Hepatocyte (in vitro differentiated cells): ENCODE results near the gene PHEX. TPM values are rescaled to one million over a fixed set of nuclear protein-coding genes. Genes with fewer than 3 reads are reported as not detected.

Experiments used
- DNase-seq: peaks from one replicate; pipeline ENCODE4 v3.0.0-alpha.2; 2016; ENCODE audit warnings: low spot score
- H2AFZ ChIP-seq: fragments of 200-600 bp; sonication (generic); 2 replicates; pipeline ENCODE4 v1.6.0; 2016; ENCODE audit warnings: antibody characterized with exemption, mild to moderate bottlenecking
- H3K27ac ChIP-seq: fragments of 200-600 bp; sonication (generic); 2 replicates; pipeline ENCODE4 v1.5.1; 2016; ENCODE audit warnings: mild to moderate bottlenecking
- H3K27me3 ChIP-seq: fragments of 200-600 bp; sonication (generic); 2 replicates; pipeline ENCODE4 v1.6.1; 2016
- H3K36me3 ChIP-seq: fragments of 200-600 bp; sonication (generic); replicated peaks from 2 replicates; pipeline ENCODE4 v1.5.1; 2016; ENCODE audit warnings: low read depth; ENCODE audit not compliant: insufficient read depth
- H3K4me1 ChIP-seq: fragments of 200-600 bp; sonication (generic); 2 replicates; pipeline ENCODE4 v1.5.1; 2016; ENCODE audit warnings: mild to moderate bottlenecking, moderate library complexity; ENCODE audit not compliant: insufficient read depth
- H3K4me2 ChIP-seq: fragments of 200-600 bp; sonication (generic); 2 replicates; pipeline ENCODE4 v1.6.0; 2016
- H3K4me3 ChIP-seq: fragments of 200-600 bp; sonication (generic); 2 replicates; pipeline ENCODE4 v1.5.1; 2016; ENCODE audit warnings: mild to moderate bottlenecking
- H3K79me2 ChIP-seq: fragments of 200-600 bp; sonication (generic); 2 replicates; pipeline ENCODE4 v1.6.0; 2017; ENCODE audit warnings: mild to moderate bottlenecking
- H3K9me2 ChIP-seq: fragments of 200-600 bp; sonication (generic); replicated peaks from 2 replicates; pipeline ENCODE4 v1.6.0; 2017; ENCODE audit warnings: mild to moderate bottlenecking; ENCODE audit not compliant: insufficient read depth
- H3K9me3 ChIP-seq: fragments of 200-600 bp; sonication (generic); 2 replicates; pipeline ENCODE4 v1.5.1; 2016; ENCODE audit warnings: low read depth, mild to moderate bottlenecking
- H4K20me1 ChIP-seq: fragments of 200-600 bp; sonication (generic); 2 replicates; pipeline ENCODE4 v1.6.0; 2016; ENCODE audit warnings: mild to moderate bottlenecking; ENCODE audit not compliant: insufficient read depth, poor library complexity, severe bottlenecking
- EZH2 ChIP-seq: fragments of 200-600 bp; sonication (generic); IDR thresholded peaks from 2 replicates; pipeline ENCODE4 v1.6.1; 2016; ENCODE audit warnings: antibody characterized with exemption, mild to moderate bottlenecking, borderline replicate concordance
- EZH2phosphoT487 ChIP-seq: fragments of 200-600 bp; sonication (generic); IDR thresholded peaks from one replicate; pipeline ENCODE4 v1.6.1; 2018; ENCODE audit warnings: antibody characterized with exemption, mild to moderate bottlenecking, low read depth, moderate library complexity; ENCODE audit not compliant: unreplicated experiment, severe bottlenecking
- WGBS: methylation state at CpG from one replicate; pipeline ENCODE4 v1.1.6; 2016; ENCODE audit warnings: low lambda C conversion rate; ENCODE audit errors: missing lambda C conversion rate; 5-methylcytosine and 5-hydroxymethylcytosine counted together
- polyA plus RNA-seq: library from polyadenylated mRNA; unstranded; fragments of >200 nt; fragmentation: Nextera tagmentation; extraction: Ambion mirVana; gene quantifications from 2 replicates; pipeline ENCODE4 v1.2.1, GENCODE V29; 2016
- total RNA-seq: library from RNA; depleted of rRNA; stranded (reverse); fragments of >200 nt; gene quantifications from 2 replicates; pipeline ENCODE4 v1.2.3, GENCODE V29; 2014
- TF ChIP-seq, protein P1 (sequence below): fragments of 200-600 bp; sonication (generic); IDR thresholded peaks from 2 replicates; pipeline ENCODE4 v1.5.1; 2016; ENCODE audit warnings: antibody characterized with exemption, mild to moderate bottlenecking; ENCODE audit not compliant: poor library complexity

Gene PHEX
- total and polyA plus RNA-seq, 2 experiments from 2014 or later = 0.05 to 0.27 TPM

DNA sequence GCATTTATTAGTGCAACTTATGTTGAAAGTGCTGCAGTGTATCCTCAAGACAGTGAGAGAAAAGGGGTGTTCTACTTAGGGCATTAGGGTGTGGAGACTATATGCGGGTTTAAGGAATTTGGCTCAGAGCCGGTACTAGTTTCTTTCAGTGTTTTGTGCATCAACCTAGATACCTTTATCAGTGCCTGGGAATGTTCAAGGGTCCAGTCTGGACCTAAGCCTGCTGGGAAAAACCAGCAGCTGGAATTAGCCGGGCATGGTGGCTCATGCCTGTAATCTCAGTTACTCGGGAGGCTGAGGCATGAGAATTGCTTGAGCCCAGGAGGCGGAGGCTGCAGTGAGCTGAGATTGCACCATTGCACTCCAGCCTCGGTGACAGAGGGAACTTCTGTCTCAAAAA lies 7.4 kb downstream of the PHEX start:
- Histone ChIP-seq H3K9me3 (no peaks in the 10 kb centered on the region), H3K79me2 (no peaks in the 10 kb centered on the region), H3K4me3 (no peak overlapping the region), H3K4me2 (no peak overlapping the region), H4K20me1 (no peaks in the 10 kb centered on the region), H3K36me3 (no peaks in the 10 kb centered on the region), H3K9me2 (no peaks in the 10 kb centered on the region), H3K4me1 (no peaks in the 10 kb centered on the region), H2AFZ (no peak overlapping the region), H3K27me3 (no peaks in the 10 kb centered on the region), H3K27ac (no peak overlapping the region)
- TF ChIP-seq EZH2 (no peak), EZH2phosphoT487 (no peak)
- TF ChIP-seq, protein P1, sequence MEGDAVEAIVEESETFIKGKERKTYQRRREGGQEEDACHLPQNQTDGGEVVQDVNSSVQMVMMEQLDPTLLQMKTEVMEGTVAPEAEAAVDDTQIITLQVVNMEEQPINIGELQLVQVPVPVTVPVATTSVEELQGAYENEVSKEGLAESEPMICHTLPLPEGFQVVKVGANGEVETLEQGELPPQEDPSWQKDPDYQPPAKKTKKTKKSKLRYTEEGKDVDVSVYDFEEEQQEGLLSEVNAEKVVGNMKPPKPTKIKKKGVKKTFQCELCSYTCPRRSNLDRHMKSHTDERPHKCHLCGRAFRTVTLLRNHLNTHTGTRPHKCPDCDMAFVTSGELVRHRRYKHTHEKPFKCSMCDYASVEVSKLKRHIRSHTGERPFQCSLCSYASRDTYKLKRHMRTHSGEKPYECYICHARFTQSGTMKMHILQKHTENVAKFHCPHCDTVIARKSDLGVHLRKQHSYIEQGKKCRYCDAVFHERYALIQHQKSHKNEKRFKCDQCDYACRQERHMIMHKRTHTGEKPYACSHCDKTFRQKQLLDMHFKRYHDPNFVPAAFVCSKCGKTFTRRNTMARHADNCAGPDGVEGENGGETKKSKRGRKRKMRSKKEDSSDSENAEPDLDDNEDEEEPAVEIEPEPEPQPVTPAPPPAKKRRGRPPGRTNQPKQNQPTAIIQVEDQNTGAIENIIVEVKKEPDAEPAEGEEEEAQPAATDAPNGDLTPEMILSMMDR = no peak
- DNase-seq = no peak
- WGBS = 83% methylated on average over 6 of the region's 6 CpGs

DNA sequence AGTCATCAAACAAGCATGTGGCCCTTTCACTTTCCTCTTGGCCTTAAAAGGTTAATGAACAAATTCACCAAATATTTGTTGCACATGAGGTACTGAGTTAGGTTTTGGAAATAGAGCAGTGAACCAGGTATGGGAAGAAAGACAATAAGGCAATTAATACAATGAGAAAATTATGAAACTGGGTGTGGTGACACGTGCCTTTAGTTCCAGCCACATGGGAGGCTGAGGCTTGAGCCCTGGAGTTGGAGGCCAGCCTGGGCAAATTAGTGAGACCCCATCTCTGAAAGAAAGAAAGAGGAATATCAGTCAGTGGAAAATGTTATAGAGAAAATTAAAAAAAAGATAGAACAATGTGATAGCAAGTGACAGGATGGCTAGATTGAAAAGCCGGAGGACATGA lies 8.1 kb downstream of the PHEX start:
- Histone ChIP-seq H3K79me2 (no peaks in the 10 kb centered on the region), H3K27ac (no peak overlapping the region), H2AFZ (no peak overlapping the region), H3K4me2 (no peak overlapping the region), H3K9me3 (no peaks in the 10 kb centered on the region), H3K9me2 (no peaks in the 10 kb centered on the region), H3K4me1 (no peaks in the 10 kb centered on the region), H3K4me3 (no peak overlapping the region), H3K27me3 (no peaks in the 10 kb centered on the region), H3K36me3 (no peaks in the 10 kb centered on the region), H4K20me1 (no peaks in the 10 kb centered on the region)
- TF ChIP-seq, protein P1 = no peak
- TF ChIP-seq EZH2 = no peak
- TF ChIP-seq EZH2phosphoT487 = no peak
- 91% methylated on average over 2 of the region's 2 CpGs for WGBS
- DNase-seq = no peak

DNA sequence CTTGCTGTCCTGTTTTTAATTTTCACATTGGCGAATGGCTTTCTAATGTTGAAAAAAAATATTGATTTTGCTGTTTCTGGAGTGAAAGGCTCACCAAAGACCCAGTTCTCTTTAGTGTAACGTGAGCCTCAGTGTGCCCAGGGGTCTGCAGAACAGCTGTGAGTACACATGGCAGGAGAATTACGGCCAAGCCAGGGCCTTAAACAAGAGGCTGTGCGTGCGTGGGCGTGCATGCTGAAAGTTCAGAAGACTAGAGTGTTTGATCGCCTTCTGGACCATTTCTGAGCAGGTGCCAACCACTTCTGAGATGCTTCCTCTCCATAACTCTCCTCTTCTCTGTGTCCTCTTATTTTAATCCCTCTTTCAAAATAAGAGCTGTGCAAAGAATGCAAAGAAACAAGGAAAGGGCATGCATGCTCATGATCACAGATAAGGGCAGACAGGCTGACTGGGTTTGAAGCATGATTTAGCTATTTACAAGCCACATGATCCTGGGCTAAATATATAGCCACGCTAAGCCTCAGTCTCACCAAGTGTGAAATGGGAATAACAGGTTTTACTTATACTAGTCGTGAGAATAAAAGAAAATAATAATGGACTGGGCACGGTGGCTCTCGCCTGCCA lies 9.9 kb downstream of the PHEX start:
- Histone ChIP-seq H3K9me2 (no peaks in the 10 kb centered on the region), H3K9me3 (no peaks in the 10 kb centered on the region), H3K4me2 (no peak overlapping the region), H3K4me3 (no peak overlapping the region), H3K27me3 (no peaks in the 10 kb centered on the region), H4K20me1 (no peaks in the 10 kb centered on the region), H3K27ac (no peak overlapping the region), H3K4me1 (no peaks in the 10 kb centered on the region), H3K79me2 (no peaks in the 10 kb centered on the region), H3K36me3 (no peaks in the 10 kb centered on the region), H2AFZ (no peak overlapping the region)
- no peak for DNase-seq
- TF ChIP-seq EZH2 (no peak), EZH2phosphoT487 (no peak)
- TF ChIP-seq, protein P1 = no peak
- 74% methylated on average over 11 of the region's 11 CpGs for WGBS

DNA sequence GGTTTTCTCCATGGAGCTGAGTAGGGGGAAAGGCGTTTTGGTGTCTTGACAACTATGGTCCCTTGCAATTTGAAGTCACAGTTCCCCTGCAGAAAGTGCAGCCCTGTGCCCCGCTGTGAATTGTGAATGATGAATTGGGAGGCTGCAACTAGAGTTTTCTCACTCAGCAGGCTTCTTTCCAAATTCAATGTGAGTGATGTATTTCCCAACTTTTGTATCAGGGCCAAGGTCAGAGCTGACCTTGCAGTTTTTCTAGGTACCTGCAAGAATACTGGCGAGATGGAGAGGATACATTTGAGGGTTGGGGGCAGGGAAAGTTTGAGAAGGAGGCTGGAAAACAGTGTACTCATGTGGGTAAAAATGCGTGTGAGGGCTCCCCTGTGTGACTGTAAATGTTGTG lies 11.7 kb downstream of the PHEX start:
- H3K9me3 ChIP-seq = no peaks in the 10 kb centered on the region
- H3K4me2 ChIP-seq = no peak overlapping the region
- H3K9me2 ChIP-seq = no peaks in the 10 kb centered on the region
- DNase-seq = no peak
- no peaks in the 10 kb centered on the region for H3K4me1 ChIP-seq
- TF ChIP-seq, protein P1 = no peak
- no peak for TF ChIP-seq EZH2phosphoT487
- TF ChIP-seq EZH2 = no peak
- 48% methylated on average over 4 of the region's 4 CpGs for WGBS
- no peak overlapping the region for H3K4me3 ChIP-seq
- no peaks in the 10 kb centered on the region for H3K79me2 ChIP-seq
- no peaks in the 10 kb centered on the region for H4K20me1 ChIP-seq
- no peak overlapping the region for H3K27ac ChIP-seq
- H2AFZ ChIP-seq = no peak overlapping the region
- no peaks in the 10 kb centered on the region for H3K36me3 ChIP-seq
- no peaks in the 10 kb centered on the region for H3K27me3 ChIP-seq
